GM12878 (cell line): ENCODE results near the gene INAFM1. TPM values are rescaled to one million over a fixed set of nuclear protein-coding genes. Genes with fewer than 3 reads are reported as not detected.

Experiments
- CEBPB ChIP-seq, 2 experiments: fragments of 150-350 bp in 1 of 2; IDR thresholded peaks; 2 replicates each; pipeline ENCODE4 v1.6.1; 2012 to 2014; ENCODE audit warnings: low read depth in 2 of 2, low read length in 2 of 2, borderline replicate concordance in 1 of 2, inconsistent platforms in 1 of 2
- CREB1 ChIP-seq: IDR thresholded peaks from 2 replicates; pipeline ENCODE4 v1.6.1; 2012; ENCODE audit warnings: low read depth, mild to moderate bottlenecking, inconsistent platforms
- CREM ChIP-seq: IDR thresholded peaks from 2 replicates; pipeline ENCODE4 v1.6.1; 2014; ENCODE audit warnings: antibody characterized with exemption, low read depth
- CUX1 ChIP-seq: IDR thresholded peaks from 2 replicates; pipeline ENCODE4 v1.6.1; 2012; ENCODE audit warnings: improper control_type of control experiment, low read depth, low read length; ENCODE audit not compliant: insufficient replicate concordance
- GATAD2B ChIP-seq: fragments of 450-650 bp; conservative IDR thresholded peaks from 2 replicates; pipeline ENCODE4 v1.6.1; 2017; ENCODE audit warnings: low read depth, mild to moderate bottlenecking, moderate library complexity
- IKZF2 ChIP-seq, 2 experiments: fragments of 450-650 bp; IDR thresholded peaks; 2 replicates each; pipeline ENCODE4 v1.6.1; 2017; ENCODE audit warnings: mild to moderate bottlenecking in 2 of 2, moderate library complexity in 2 of 2
- IRF5 ChIP-seq: fragments of 450-650 bp; IDR thresholded peaks from 2 replicates; pipeline ENCODE4 v1.6.1; 2017; ENCODE audit warnings: borderline replicate concordance
- JUNB ChIP-seq: IDR thresholded peaks from 2 replicates; pipeline ENCODE4 v1.6.1; 2016; ENCODE audit warnings: antibody characterized with exemption, mild to moderate bottlenecking
- JUND ChIP-seq: IDR thresholded peaks from 2 replicates; pipeline ENCODE4 v1.6.1; 2012; ENCODE audit warnings: low read depth, mild to moderate bottlenecking, low read length, improper control_type of control experiment, moderate library complexity
- MEF2A ChIP-seq: IDR thresholded peaks from 2 replicates; pipeline ENCODE4 v1.6.1; 2011; ENCODE audit warnings: low read depth, mild to moderate bottlenecking, low read length, moderate library complexity; ENCODE audit not compliant: insufficient read depth
- PAX8 ChIP-seq: fragments of 450-650 bp; IDR thresholded peaks from 2 replicates; pipeline ENCODE4 v1.6.1; 2017; ENCODE audit warnings: mild to moderate bottlenecking, moderate library complexity
- RAD21 ChIP-seq: IDR thresholded peaks from 2 replicates; pipeline ENCODE4 v1.6.1; 2011; ENCODE audit warnings: mild to moderate bottlenecking, low read depth, low read length, moderate library complexity; ENCODE audit not compliant: insufficient read depth
- SMARCA5 ChIP-seq: fragments of 450-650 bp; IDR thresholded peaks from 2 replicates; pipeline ENCODE4 v1.6.1; 2017; ENCODE audit warnings: mild to moderate bottlenecking
- SMC3 ChIP-seq: IDR thresholded peaks from 2 replicates; pipeline ENCODE4 v1.6.1; 2011; ENCODE audit warnings: low read length, improper control_type of control experiment, borderline replicate concordance
- SREBF1 ChIP-seq: IDR thresholded peaks from 2 replicates; pipeline ENCODE4 v1.6.1; 2012; ENCODE audit warnings: mild to moderate bottlenecking, low read length
- TAF1 ChIP-seq: IDR thresholded peaks from 2 replicates; pipeline ENCODE4 v1.6.1; 2011; ENCODE audit warnings: mild to moderate bottlenecking, low read depth, low read length, borderline replicate concordance
- TARDBP ChIP-seq: IDR thresholded peaks from 2 replicates; pipeline ENCODE4 v1.6.1; 2016; ENCODE audit warnings: borderline replicate concordance
- TBL1XR1 ChIP-seq: IDR thresholded peaks from 2 replicates; pipeline ENCODE4 v1.6.1; 2012; ENCODE audit warnings: low read depth, low read length, improper control_type of control experiment
- YY1 ChIP-seq: IDR thresholded peaks from 2 replicates; pipeline ENCODE4 v1.6.1; 2011; ENCODE audit warnings: low read depth, mild to moderate bottlenecking, low read length
- ZBTB40 ChIP-seq: fragments of 450-650 bp; IDR thresholded peaks from 2 replicates; pipeline ENCODE4 v1.6.1; 2016; ENCODE audit warnings: mild to moderate bottlenecking, moderate library complexity, borderline replicate concordance
- polyA plus RNA-seq, 11 experiments: library from polyadenylated mRNA; depleted of rRNA in 4 of 11; unstranded in 6 of 11; stranded (reverse) in 5 of 11; fragments of >200 nt; fragmentation: Nextera tagmentation in 4 of 11; fragmentation: Illumina TruSeq in 1 of 11; extraction: Ambion mirVana in 4 of 11; extraction: Trizol in 1 of 11; gene quantifications; 1 replicate in 1 of 11; 2 replicates in 10 of 11; pipeline versions ENCODE4 v1.2.1 to v1.2.3, GENCODE V29; 2011 to 2016; ENCODE audit warnings: inconsistent platforms in 2 of 11, missing spikeins in 2 of 11, low read depth in 1 of 11
- total RNA-seq, 4 experiments: library from RNA; depleted of rRNA in 3 of 4; stranded (reverse); fragments of >200 nt in 3 of 4; fragmentation: Illumina TruSeq in 1 of 4; extraction: Trizol in 1 of 4; gene quantifications; 2 replicates each; pipeline versions ENCODE4 v1.2.1 to v1.2.3, GENCODE V29; 2013 to 2021

Gene INAFM1
- total and polyA plus RNA-seq, 10 of the 15 experiments (the other 5 are each of a cell fraction or from before 2014, with no cell fraction given): 0.57 to 6.8 (median 1.1) TPM; not detected in 1

- TF ChIP-seq CUX1: no peak
- no peak for TF ChIP-seq CREB1
- peak; percentile 32; the same call in 1 of the 2 replicates for TF ChIP-seq IRF5
- no peak for TF ChIP-seq RAD21
- TF ChIP-seq PAX8: no peak
- no peak for TF ChIP-seq JUNB
- no peak for TF ChIP-seq SMC3
- TF ChIP-seq IKZF2 (IDR thresholded peaks at IDR 0.05): peak; percentile 80 to 93; a peak in 3 of 4 replicates
- peak; percentile 44; the same call in 1 of the 2 replicates for TF ChIP-seq TAF1
- TF ChIP-seq SMARCA5: peak; percentile 13; the same call in 1 of the 2 replicates
- TF ChIP-seq TARDBP: no peak
- TF ChIP-seq CREM: no peak
- peak; percentile 14; the same call in 1 of the 2 replicates for TF ChIP-seq TBL1XR1
- no peak for TF ChIP-seq SREBF1
- no peak for TF ChIP-seq JUND
- no peak for TF ChIP-seq ZBTB40
- TF ChIP-seq MEF2A: no peak
- TF ChIP-seq CEBPB (IDR thresholded peaks at IDR 0.05; ENCODE audit: borderline replicate concordance in 1 of 2, low read depth in 2 of 2, low read length in 2 of 2): no peak
- peak; percentile 40 for TF ChIP-seq GATAD2B
- no peak for TF ChIP-seq YY1
These were observed 48.0 kb upstream of the INAFM1 start (continued) for GRCh38 chr19:47226426-47227351.
